GM10266 (cell line): ENCODE results near the gene TOR1AIP1.
"Not testable (repeated sequence)": the region's sequence is repeated elsewhere in the genome, so short reads cannot be mapped to it uniquely, and the experiment has no call there.

Experiments
- DNase-seq: peaks from one replicate; pipeline ENCODE4 v3.0.0; 2012; ENCODE audit errors: extremely low spot score
- TF ChIP-seq, protein P1 (sequence below): IDR thresholded peaks from 2 replicates; pipeline ENCODE4 v1.5.1; 2012; ENCODE audit warnings: mild to moderate bottlenecking, low read depth; ENCODE audit not compliant: control insufficient read depth, insufficient read depth; ENCODE audit errors: missing control alignments

TOR1AIP1 gene

DNA sequence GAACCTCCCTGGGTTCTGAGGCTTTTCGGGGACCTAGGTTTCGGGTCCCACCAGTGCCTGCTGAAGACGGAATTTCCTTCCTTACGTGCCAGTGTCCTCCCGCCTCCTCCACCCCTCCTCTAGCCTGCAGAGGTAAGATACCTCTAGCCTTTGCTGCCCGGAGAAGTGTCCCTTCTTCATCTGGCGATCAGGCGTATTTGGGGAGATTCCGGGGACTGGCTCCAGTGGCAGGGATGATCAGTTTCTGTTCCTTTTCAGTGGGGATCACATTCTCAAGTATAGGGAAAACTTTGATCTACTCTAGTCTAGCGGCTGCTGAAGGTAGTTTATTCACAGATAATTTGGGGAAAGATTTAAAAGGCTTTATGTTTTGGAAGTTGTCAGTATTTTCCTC lies 73.2 kb downstream of the TOR1AIP1 start:
- TF ChIP-seq, protein P1, sequence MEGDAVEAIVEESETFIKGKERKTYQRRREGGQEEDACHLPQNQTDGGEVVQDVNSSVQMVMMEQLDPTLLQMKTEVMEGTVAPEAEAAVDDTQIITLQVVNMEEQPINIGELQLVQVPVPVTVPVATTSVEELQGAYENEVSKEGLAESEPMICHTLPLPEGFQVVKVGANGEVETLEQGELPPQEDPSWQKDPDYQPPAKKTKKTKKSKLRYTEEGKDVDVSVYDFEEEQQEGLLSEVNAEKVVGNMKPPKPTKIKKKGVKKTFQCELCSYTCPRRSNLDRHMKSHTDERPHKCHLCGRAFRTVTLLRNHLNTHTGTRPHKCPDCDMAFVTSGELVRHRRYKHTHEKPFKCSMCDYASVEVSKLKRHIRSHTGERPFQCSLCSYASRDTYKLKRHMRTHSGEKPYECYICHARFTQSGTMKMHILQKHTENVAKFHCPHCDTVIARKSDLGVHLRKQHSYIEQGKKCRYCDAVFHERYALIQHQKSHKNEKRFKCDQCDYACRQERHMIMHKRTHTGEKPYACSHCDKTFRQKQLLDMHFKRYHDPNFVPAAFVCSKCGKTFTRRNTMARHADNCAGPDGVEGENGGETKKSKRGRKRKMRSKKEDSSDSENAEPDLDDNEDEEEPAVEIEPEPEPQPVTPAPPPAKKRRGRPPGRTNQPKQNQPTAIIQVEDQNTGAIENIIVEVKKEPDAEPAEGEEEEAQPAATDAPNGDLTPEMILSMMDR: no peak
- no peak for DNase-seq

DNA sequence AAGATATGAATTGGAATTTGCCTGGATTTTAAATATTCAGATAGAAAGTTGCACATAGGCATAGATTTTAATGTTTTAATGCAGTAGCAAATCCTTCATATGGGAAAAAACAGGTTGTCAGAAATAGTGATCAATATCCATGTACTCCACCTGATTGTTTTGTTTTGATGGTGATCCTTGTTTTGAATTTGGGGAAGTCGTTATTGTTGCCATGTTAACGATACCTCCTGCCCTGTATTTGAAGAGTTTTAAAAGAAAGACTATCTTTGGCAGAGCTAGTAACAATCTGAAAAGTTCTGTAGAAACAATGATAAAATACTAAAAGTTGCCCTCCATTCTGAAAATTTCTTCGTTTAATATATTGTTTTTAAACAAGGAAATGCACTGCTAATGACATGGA lies 73.6 kb downstream of the TOR1AIP1 start:
- DNase-seq: no peak

DNA sequence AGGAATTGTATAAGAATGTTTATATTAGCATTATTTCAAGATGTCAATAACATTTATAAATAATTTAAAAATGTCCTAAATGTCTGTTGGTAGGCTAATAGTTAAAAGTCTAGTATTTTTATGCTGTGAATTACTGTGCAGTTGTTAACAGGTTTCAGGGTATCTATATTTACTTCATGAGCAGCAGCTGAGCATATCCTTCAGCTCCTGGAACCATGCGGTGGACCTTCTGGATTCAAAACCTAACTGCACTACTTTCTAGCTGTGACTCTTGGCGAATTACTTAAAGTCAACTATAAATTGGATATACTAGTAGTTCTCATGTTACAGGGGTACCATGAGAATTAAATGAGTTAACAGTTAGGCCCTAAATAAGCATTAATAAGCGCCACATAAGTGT lies 76.3 kb downstream of the TOR1AIP1 start:
- TF ChIP-seq, protein P1: no peak

More for the DNA sequence above, 73.6 kb downstream of the TOR1AIP1 start:
- TF ChIP-seq, protein P1: no peak

DNA sequence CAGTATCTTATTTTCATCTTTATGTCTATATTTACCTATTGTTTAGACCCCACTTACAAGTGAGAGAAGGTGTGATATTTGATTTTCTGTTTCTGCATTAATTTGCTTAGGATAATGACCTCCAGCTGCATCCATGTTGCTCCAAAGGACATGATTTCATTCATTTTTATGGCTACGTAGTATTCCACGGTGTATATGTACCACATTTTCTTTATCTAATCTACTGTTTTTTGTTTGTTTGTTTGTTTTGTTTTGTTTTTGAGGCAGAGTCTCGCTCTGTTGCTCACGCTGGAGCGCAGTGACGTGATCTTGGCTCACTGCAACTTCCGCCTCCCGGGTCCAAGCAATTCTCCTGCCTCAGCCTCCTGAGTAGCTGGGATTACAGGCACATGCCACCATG lies 80.1 kb downstream of the TOR1AIP1 start:
- not testable (repeated sequence) for DNase-seq

More for the DNA sequence above, 76.3 kb downstream of the TOR1AIP1 start:
- no peak for DNase-seq

DNA sequence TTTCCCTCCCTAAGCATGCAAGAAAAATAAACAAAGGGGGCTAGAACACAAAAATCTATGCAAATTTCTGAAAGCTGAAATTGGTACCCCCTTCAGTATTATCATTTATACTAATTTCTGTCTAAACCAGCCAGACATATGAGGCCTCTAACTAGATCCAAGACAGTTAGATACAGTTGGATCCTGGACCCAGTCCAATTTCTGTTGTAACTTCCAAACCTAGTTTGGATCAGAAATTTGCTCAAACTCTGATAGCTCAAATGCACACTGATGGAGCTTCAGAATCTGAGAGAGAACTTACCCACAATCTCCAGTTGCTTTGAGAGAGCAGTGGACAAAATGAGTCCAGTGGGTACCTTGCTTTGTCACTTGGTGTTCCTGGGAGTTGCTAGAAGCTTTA lies 84.5 kb downstream of the TOR1AIP1 start:
- TF ChIP-seq, protein P1: no peak

DNA sequence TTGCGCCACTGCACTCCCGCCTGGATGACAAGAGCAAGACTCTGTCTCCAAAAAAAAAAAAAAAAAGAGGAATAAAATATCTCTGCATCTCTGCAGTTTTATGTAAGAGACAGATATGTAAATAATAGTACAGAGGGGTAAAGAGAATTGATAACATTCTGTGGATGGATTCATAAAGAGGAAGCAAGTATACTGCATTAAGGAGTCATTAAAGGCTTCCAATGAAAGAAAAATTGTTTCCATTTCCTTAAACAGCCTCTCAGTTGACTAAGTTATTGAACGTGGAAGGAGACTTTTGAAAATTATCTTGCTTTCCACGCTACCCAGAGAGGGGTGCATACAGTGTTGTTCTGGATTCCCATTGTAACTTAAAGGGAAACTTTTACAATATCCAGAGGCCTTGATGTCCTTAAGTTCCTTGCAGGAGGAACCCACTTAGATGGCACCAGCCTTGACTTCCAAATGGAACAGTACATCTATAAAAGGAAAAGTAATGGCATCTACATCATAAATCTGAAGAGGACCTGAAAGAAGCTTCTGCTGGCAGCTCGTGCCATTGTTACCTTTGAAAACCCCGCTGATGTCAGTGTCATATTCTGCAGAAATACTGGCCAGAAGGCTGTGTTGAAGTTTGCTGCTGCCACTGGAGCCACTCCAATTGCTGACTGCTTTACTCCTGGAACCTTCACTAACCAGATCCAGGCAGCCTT lies 86.4 kb downstream of the TOR1AIP1 start:
- TF ChIP-seq, protein P1: no peak
- DNase-seq: no peak

More for the DNA sequence above, 84.5 kb downstream of the TOR1AIP1 start:
- no peak for DNase-seq

DNA sequence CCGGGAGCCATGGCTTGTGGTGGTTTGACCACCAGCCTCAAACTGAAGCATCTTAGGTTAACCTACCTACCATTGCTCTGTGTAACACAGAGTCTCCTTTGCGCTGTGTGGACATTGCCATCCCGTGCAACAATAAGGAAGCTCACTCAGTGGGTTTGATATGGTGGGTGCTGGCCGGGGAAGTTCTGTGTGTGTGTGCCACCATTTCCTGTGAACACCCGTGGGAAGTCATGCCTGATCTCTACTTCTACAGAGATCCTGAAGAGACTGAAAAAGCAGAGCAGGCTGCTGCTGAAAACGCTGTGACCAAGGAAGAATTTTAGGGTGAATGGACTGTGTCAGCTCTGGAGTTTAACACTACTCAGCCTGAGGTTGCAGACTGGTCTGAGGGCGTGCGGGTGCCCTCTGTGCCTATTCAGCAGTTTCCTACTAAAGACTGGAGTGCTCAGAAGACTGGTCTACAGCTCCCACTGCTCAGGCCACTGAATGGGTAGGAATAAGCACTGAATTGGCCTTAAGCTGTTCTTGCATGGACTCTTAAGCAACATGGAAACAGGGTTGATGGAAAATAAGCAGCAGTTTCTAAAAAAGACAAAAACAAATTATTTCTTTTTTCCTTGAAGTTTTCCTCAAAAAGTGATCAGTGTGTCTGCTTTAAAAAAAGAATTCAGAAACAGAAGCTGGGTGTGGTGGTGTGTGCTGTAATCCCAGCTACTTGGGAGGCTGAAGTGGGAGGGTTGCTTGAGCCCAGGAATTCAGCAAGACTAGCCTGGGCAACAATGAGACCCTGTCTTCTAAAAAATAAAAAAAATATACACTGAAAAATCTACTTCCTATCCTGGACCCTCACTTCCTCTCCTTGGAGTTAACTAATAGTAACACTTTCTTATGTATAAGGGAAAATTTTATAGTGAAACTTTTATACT lies 87.2 kb downstream of the TOR1AIP1 start:
- TF ChIP-seq, protein P1: no peak
- no peak for DNase-seq
